H1 (cell line): Measurements from ENCODE around the gene TAL2. TPM values are rescaled to one million over a fixed set of nuclear protein-coding genes. Genes with fewer than 3 reads are reported as not detected.

ENCODE experiments used
- CTCF ChIA-PET: fragments of 300-600 bp; sonication (Branson Sonifier 250); formaldehyde crosslinking; loops from one replicate; lab custom pipeline; 2021; ENCODE audit not compliant: partially characterized antibody; lab: Charles Lee
- POLR2A ChIA-PET: fragments of 300-600 bp; sonication (Branson Sonifier 250); formaldehyde crosslinking; loops from one replicate; lab custom pipeline; 2021; ENCODE audit warnings: inconsistent platforms; ENCODE audit not compliant: partially characterized antibody; lab: Charles Lee
- DNase-seq, 2 experiments: peaks; one replicate each; pipeline versions ENCODE4 v3.0.0 to v3.0.0-alpha.2; 2010 to 2022; ENCODE audit warnings: low spot score in 2 of 2, low read depth in 1 of 2, mixed read lengths in 1 of 2
- FAIRE-seq: peaks from 2 replicates; lab custom pipeline; 2011; peaks lifted over from hg19 to GRCh38; lab: Jason Lieb, UNC
- H2AFZ ChIP-seq: 2 replicates; pipeline ENCODE4 v1.8.1; 2012; ENCODE audit warnings: low read length, inconsistent platforms
- H2AK5ac ChIP-seq: 2 replicates; pipeline ENCODE4 v1.6.1; 2013; ENCODE audit warnings: low read depth, low read length
- H2BK120ac ChIP-seq: replicated peaks from 2 replicates; pipeline ENCODE3; 2013; ENCODE audit warnings: low read depth, low read length, inconsistent platforms
- H2BK12ac ChIP-seq: 2 replicates; pipeline ENCODE4 v1.6.1; 2013; ENCODE audit warnings: low read depth, low read length
- H2BK15ac ChIP-seq: 2 replicates; pipeline ENCODE4 v1.6.1; 2013; ENCODE audit warnings: low read length
- H2BK20ac ChIP-seq: 2 replicates; pipeline ENCODE4 v1.6.1; 2013; ENCODE audit warnings: low read length
- H2BK5ac ChIP-seq: 2 replicates; pipeline ENCODE4 v1.6.1; 2013; ENCODE audit warnings: low read depth, low read length
- H3K14ac ChIP-seq: 2 replicates; pipeline ENCODE4 v1.6.1; 2013; ENCODE audit warnings: inconsistent platforms; ENCODE audit not compliant: insufficient read length
- H3K18ac ChIP-seq: 2 replicates; pipeline ENCODE4 v1.6.1; 2013; ENCODE audit warnings: low read length; ENCODE audit errors: extremely low read depth
- H3K23ac ChIP-seq: 2 replicates; pipeline ENCODE4 v1.6.1; 2013; ENCODE audit warnings: inconsistent platforms; ENCODE audit not compliant: insufficient read length
- H3K23me2 ChIP-seq: 2 replicates; pipeline ENCODE4 v1.6.1; 2013; ENCODE audit warnings: low read depth, low read length
- H3K27ac ChIP-seq: 2 replicates; pipeline ENCODE4 v1.6.1; 2011; ENCODE audit warnings: low read depth, low read length, inconsistent platforms
- H3K27me3 ChIP-seq, 4 experiments: replicated peaks in 1 of 4; 1 replicate in 1 of 4; 2 replicates in 3 of 4; pipeline versions ENCODE4 v1.6.1 to v1.8.1; 2011 to 2013; ENCODE audit warnings: low read length in 3 of 4, mild to moderate bottlenecking in 3 of 4, inconsistent platforms in 2 of 4, mixed read lengths in 2 of 4, moderate library complexity in 1 of 4; ENCODE audit not compliant: control insufficient read depth in 3 of 4, insufficient read depth in 3 of 4; ENCODE audit errors: extremely low read depth in 1 of 4
- H3K36me3 ChIP-seq, 4 experiments: 2 replicates each; pipeline versions ENCODE4 v1.6.1 to v1.8.1; 2011 to 2013; ENCODE audit warnings: mild to moderate bottlenecking in 4 of 4, low read length in 3 of 4, moderate library complexity in 2 of 4, control low read depth in 1 of 4, inconsistent platforms in 1 of 4; ENCODE audit not compliant: insufficient read depth in 4 of 4, control insufficient read depth in 2 of 4
- H3K4ac ChIP-seq: replicated peaks from 2 replicates; pipeline ENCODE3; 2013; ENCODE audit warnings: low read length, low read depth, mixed read lengths, inconsistent platforms; ENCODE audit not compliant: insufficient read length
- H3K4me1 ChIP-seq, 4 experiments: replicated peaks in 1 of 4; 1 replicate in 1 of 4; 2 replicates in 3 of 4; pipeline versions ENCODE4 v1.6.1 to v1.8.1; 2011 to 2013; ENCODE audit warnings: low read length in 3 of 4, inconsistent platforms in 2 of 4, mixed read lengths in 1 of 4; ENCODE audit not compliant: insufficient read depth in 4 of 4, control insufficient read depth in 3 of 4
- H3K4me2 ChIP-seq, 2 experiments: 2 replicates each; pipeline versions ENCODE4 v1.6.1 to v1.8.1; 2011 to 2013; ENCODE audit warnings: low read depth in 2 of 2, low read length in 2 of 2, control low read depth in 1 of 2, inconsistent platforms in 1 of 2, mild to moderate bottlenecking in 1 of 2; ENCODE audit not compliant: insufficient read depth in 1 of 2
- H3K4me3 ChIP-seq, 4 experiments: fragments of 200-600, 300-600 bp in 1 of 4; sonication (generic), shearing (Covaris generic), sonication (Bioruptor Twin) in 1 of 4; 2 replicates each; pipeline versions ENCODE4 v1.5.1 to v1.8.1; 2011 to 2016; ENCODE audit warnings: low read length in 4 of 4, low read depth in 3 of 4, control low read depth in 2 of 4, inconsistent platforms in 2 of 4, mild to moderate bottlenecking in 2 of 4, mixed read lengths in 1 of 4, moderate library complexity in 1 of 4; ENCODE audit not compliant: insufficient read depth in 2 of 4; ENCODE audit errors: extremely low read depth in 1 of 4
- H3K56ac ChIP-seq: replicated peaks from 2 replicates; pipeline ENCODE3; 2013; ENCODE audit warnings: low read depth, mild to moderate bottlenecking, mixed read lengths, low read length, inconsistent platforms; ENCODE audit not compliant: insufficient read length
- H3K79me1 ChIP-seq: 2 replicates; pipeline ENCODE4 v1.6.1; 2013; ENCODE audit warnings: low read depth, low read length, control low read depth
- H3K79me2 ChIP-seq, 2 experiments: 2 replicates each; pipeline versions ENCODE4 v1.6.1 to v1.8.1; 2012 to 2013; ENCODE audit warnings: low read length in 2 of 2, mild to moderate bottlenecking in 2 of 2, inconsistent platforms in 1 of 2; ENCODE audit not compliant: insufficient read depth in 2 of 2, control insufficient read depth in 1 of 2
- H3K9ac ChIP-seq, 4 experiments: replicated peaks in 1 of 4; 1 replicate in 1 of 4; 2 replicates in 3 of 4; pipeline versions ENCODE4 v1.6.1 to v1.8.1; 2011 to 2013; ENCODE audit warnings: low read depth in 3 of 4, low read length in 3 of 4, control low read depth in 2 of 4, mild to moderate bottlenecking in 2 of 4, moderate library complexity in 2 of 4, inconsistent platforms in 1 of 4; ENCODE audit errors: extremely low read depth in 1 of 4
- H3K9me3 ChIP-seq, 2 experiments: 2 replicates each; pipeline versions ENCODE4 v1.6.1 to v1.8.1; 2012 to 2013; ENCODE audit warnings: mild to moderate bottlenecking in 2 of 2, moderate library complexity in 2 of 2, control low read depth in 1 of 2, inconsistent platforms in 1 of 2, low read depth in 1 of 2, low read length in 1 of 2, mixed read lengths in 1 of 2; ENCODE audit not compliant: insufficient read depth in 2 of 2
- H4K20me1 ChIP-seq, 2 experiments: replicated peaks in 1 of 2; 2 replicates each; pipeline versions ENCODE3 to v1.8.1; 2011 to 2013; ENCODE audit warnings: inconsistent platforms in 2 of 2, low read length in 2 of 2, mild to moderate bottlenecking in 1 of 2; ENCODE audit not compliant: insufficient read depth in 2 of 2, control insufficient read depth in 1 of 2
- H4K5ac ChIP-seq: 2 replicates; pipeline ENCODE4 v1.6.1; 2013; ENCODE audit warnings: low read length, low read depth, mixed read lengths, inconsistent platforms; ENCODE audit not compliant: insufficient read length
- H4K8ac ChIP-seq: 2 replicates; pipeline ENCODE4 v1.8.0; 2013; ENCODE audit warnings: mild to moderate bottlenecking, moderate library complexity, low read length, inconsistent platforms; ENCODE audit not compliant: insufficient read depth; ENCODE audit errors: extremely low read depth
- H4K91ac ChIP-seq: replicated peaks from 2 replicates; pipeline ENCODE3; 2013; ENCODE audit warnings: low read length, mixed read lengths, inconsistent platforms; ENCODE audit not compliant: insufficient read length
- ASH2L ChIP-seq: fragments of 200-600, 300-600 bp; sonication (generic); IDR thresholded peaks from one replicate; pipeline ENCODE4 v1.7.1; 2017; ENCODE audit warnings: low read length
- CREB1 ChIP-seq: IDR thresholded peaks from 2 replicates; pipeline ENCODE4 v1.6.1; 2012; ENCODE audit warnings: inconsistent platforms
- NANOG ChIP-seq: IDR thresholded peaks from 2 replicates; pipeline ENCODE4 v1.6.1; 2011; ENCODE audit warnings: low read length, low read depth, mild to moderate bottlenecking, inconsistent platforms; ENCODE audit not compliant: insufficient read depth, poor library complexity, severe bottlenecking
- SIRT6 ChIP-seq: IDR thresholded peaks from one replicate; pipeline ENCODE4 v1.7.1; 2012; ENCODE audit warnings: low read length, inconsistent platforms
- SRF ChIP-seq: IDR thresholded peaks from 2 replicates; pipeline ENCODE4 v1.6.1; 2011; ENCODE audit warnings: mild to moderate bottlenecking, low read depth, low read length, moderate library complexity
- TBP ChIP-seq: IDR thresholded peaks from 2 replicates; pipeline ENCODE4 v1.6.1; 2011; ENCODE audit warnings: low read depth, low read length, improper control_type of control experiment
- ZNF274 ChIP-seq: IDR thresholded peaks from 2 replicates; pipeline ENCODE4 v1.7.0; 2012; ENCODE audit warnings: low read length, borderline replicate concordance; ENCODE audit errors: extremely low read depth
- WGBS, 2 experiments: shearing (Covaris generic) in 1 of 2; methylation state at CpG; one replicate each; pipeline versions ENCODE4 v1.1.6 to v1.1.7; 2013 to 2015; ENCODE audit warnings: low lambda C conversion rate in 2 of 2, mixed read lengths in 2 of 2, inconsistent platforms in 1 of 2, low coverage in 1 of 2, missing lambda C conversion rate in 1 of 2; ENCODE audit not compliant: insufficient replicate concordance in 2 of 2, insufficient coverage in 1 of 2, insufficient read length in 1 of 2; ENCODE audit errors: extremely low coverage in 1 of 2, missing lambda C conversion rate in 1 of 2; 5-methylcytosine and 5-hydroxymethylcytosine counted together
- polyA plus RNA-seq, 7 experiments: library from polyadenylated mRNA; depleted of rRNA in 3 of 7; stranded (reverse) in 5 of 7; unstranded in 2 of 7; fragments of >200 nt in 5 of 7; fragments of 200-250 nt in 2 of 7; gene quantifications; 1 replicate in 5 of 7; 2 replicates in 1 of 7; 4 replicates in 1 of 7; pipeline versions ENCODE4 v1.2.1 to v1.2.3, GENCODE V29; 2011 to 2013; ENCODE audit warnings: missing spikeins in 2 of 7, mixed read lengths in 2 of 7
- total RNA-seq: library from RNA; stranded (reverse); fragmentation: NEBNext Ultra II Directional; extraction: Animal tissue kit (Norgen Biotek cat#: 25700); gene quantifications from 2 replicates; pipeline ENCODE4 v1.2.1, GENCODE V29; 2021
- TF ChIP-seq, protein P1 (sequence below): IDR thresholded peaks from 2 replicates; pipeline ENCODE4 v1.6.1; 2012; ENCODE audit warnings: inconsistent platforms

TAL2 gene
- total and polyA plus RNA-seq, 2 of the 8 experiments (the other 6 are each of a cell fraction or from before 2014, with no cell fraction given), result 0.65 to 0.82 TPM

- Histone ChIP-seq H2BK120ac (no peak overlapping the region), H3K4me3 (no peak overlapping the region), H2AFZ (no peak overlapping the region), H4K91ac (no peak overlapping the region), H4K20me1 (no peaks in the 10 kb centered on the region), H2AK5ac (no peak overlapping the region), H2BK20ac (no peak overlapping the region), H3K4me2 (no peak overlapping the region), H3K4me1 (peaks cover 0 to 2% (median 0%) of the 10 kb centered on the region in 4 experiments; a peak in 1 of 7 replicates), H3K18ac (no peak overlapping the region), H2BK5ac (no peak overlapping the region), H3K56ac (no peak overlapping the region), H3K4ac (no peak overlapping the region), H2BK15ac (no peak overlapping the region), H4K8ac (no peak overlapping the region), H4K5ac (no peak overlapping the region), H3K23ac (no peak overlapping the region), H3K9me3 (no peaks in the 10 kb centered on the region), H3K79me1 (no peaks in the 10 kb centered on the region), H3K9ac (no peak overlapping the region), H3K14ac (no peak overlapping the region), H3K36me3 (no peaks in the 10 kb centered on the region), H3K27me3 (no peaks in the 10 kb centered on the region; a peak in 1 of 7 replicates), H3K23me2 (no peaks in the 10 kb centered on the region), H2BK12ac (no peak overlapping the region), H3K27ac (no peak overlapping the region), H3K79me2 (no peaks in the 10 kb centered on the region)
- ChIA-PET POLR2A (no interaction called here), CTCF (interaction anchor here (1.0 kb wide), 1 partner anchor 49 kb away, joined by 3 read pairs; no protein-coding TSS in a partner anchor)
- no peak for TF ChIP-seq ZNF274
- no peak for TF ChIP-seq ASH2L
- TF ChIP-seq NANOG, result no peak
- no peak for TF ChIP-seq SIRT6
- no peak for TF ChIP-seq CREB1
- TF ChIP-seq, protein P1, sequence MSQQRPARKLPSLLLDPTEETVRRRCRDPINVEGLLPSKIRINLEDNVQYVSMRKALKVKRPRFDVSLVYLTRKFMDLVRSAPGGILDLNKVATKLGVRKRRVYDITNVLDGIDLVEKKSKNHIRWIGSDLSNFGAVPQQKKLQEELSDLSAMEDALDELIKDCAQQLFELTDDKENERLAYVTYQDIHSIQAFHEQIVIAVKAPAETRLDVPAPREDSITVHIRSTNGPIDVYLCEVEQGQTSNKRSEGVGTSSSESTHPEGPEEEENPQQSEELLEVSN, result no peak
- no peak for TF ChIP-seq TBP
- TF ChIP-seq SRF, result no peak
- FAIRE-seq (no peak), DNase-seq (no peak)
- WGBS, 2 experiments, result 89% methylated on average over 4 of the region's 4 CpGs; no CpG with 5 or more reads in 1 of the 2 experiments
Observed at GRCh38 chr9:105686936-105687335, 24.7 kb downstream of the TAL2 start.
